Osteoblast (primary cell): ENCODE measurements around the gene KIF6. TPM values are rescaled to one million over a fixed set of nuclear protein-coding genes. Genes with fewer than 3 reads are reported as not detected.

Source experiments
- DNase-seq: peaks from one replicate; pipeline ENCODE4 v3.0.0; 2011; ENCODE audit warnings: low spot score, mixed read lengths; ENCODE audit not compliant: insufficient read length; ENCODE audit errors: missing footprints
- H2AFZ ChIP-seq: 2 replicates; pipeline ENCODE4 v1.6.0; 2011; ENCODE audit warnings: mild to moderate bottlenecking, low read length
- H3K27ac ChIP-seq: 2 replicates; pipeline ENCODE4 v1.5.1; 2011; ENCODE audit warnings: mild to moderate bottlenecking, low read depth, low read length, moderate library complexity
- H3K27me3 ChIP-seq: 2 replicates; pipeline ENCODE4 v1.6.0; 2012; ENCODE audit warnings: mild to moderate bottlenecking, control low read depth, inconsistent platforms, low read length, moderate library complexity; ENCODE audit not compliant: insufficient read depth
- H3K36me3 ChIP-seq: 2 replicates; pipeline ENCODE4 v1.5.1; 2011; ENCODE audit warnings: mild to moderate bottlenecking, low read length, control low read depth, moderate library complexity; ENCODE audit not compliant: insufficient read depth
- H3K4me1 ChIP-seq: 2 replicates; pipeline ENCODE4 v1.5.1; 2011; ENCODE audit warnings: mild to moderate bottlenecking, low read length, control low read depth, moderate library complexity; ENCODE audit not compliant: insufficient read depth
- H3K4me2 ChIP-seq: 2 replicates; pipeline ENCODE4 v1.6.0; 2011; ENCODE audit warnings: mild to moderate bottlenecking, low read length; ENCODE audit not compliant: insufficient read depth
- H3K4me3 ChIP-seq: fragments of 200-600 bp; sonication (generic); 3 replicates; pipeline ENCODE4 v1.5.1; 2012; ENCODE audit warnings: mild to moderate bottlenecking, low read length, inconsistent platforms; ENCODE audit not compliant: insufficient read depth
- H3K79me2 ChIP-seq: 2 replicates; pipeline ENCODE4 v1.6.0; 2012; ENCODE audit warnings: mild to moderate bottlenecking, low read length, control low read depth, inconsistent platforms; ENCODE audit not compliant: insufficient read depth
- H3K9me3 ChIP-seq: 2 replicates; pipeline ENCODE4 v1.5.1; 2011; ENCODE audit warnings: low read depth, low read length, control low read depth
- H4K20me1 ChIP-seq: 2 replicates; pipeline ENCODE4 v1.6.0; 2012; ENCODE audit warnings: mild to moderate bottlenecking, low read length, control low read depth; ENCODE audit not compliant: insufficient read depth
- total RNA-seq: library from RNA; depleted of rRNA; stranded (reverse); fragments of >200 nt; gene quantifications from 2 replicates; pipeline ENCODE4 v1.2.3, GENCODE V29; 2012
- TF ChIP-seq, protein P1 (sequence below): IDR thresholded peaks from 2 replicates; pipeline ENCODE4 v1.5.1; 2011; ENCODE audit warnings: mild to moderate bottlenecking, low read depth, low read length, moderate library complexity; ENCODE audit errors: extremely low read depth

KIF6 gene
- total RNA-seq, 1 donor = 1.4 TPM

- H3K79me2 ChIP-seq = no peaks in the 10 kb centered on the region
- H3K9me3 ChIP-seq = no peaks in the 10 kb centered on the region
- no peaks in the 10 kb centered on the region for H4K20me1 ChIP-seq
- no peak overlapping the region for H3K4me3 ChIP-seq
- no peak overlapping the region for H3K27ac ChIP-seq
- DNase-seq = no peak
- no peaks in the 10 kb centered on the region for H3K36me3 ChIP-seq
- TF ChIP-seq, protein P1, sequence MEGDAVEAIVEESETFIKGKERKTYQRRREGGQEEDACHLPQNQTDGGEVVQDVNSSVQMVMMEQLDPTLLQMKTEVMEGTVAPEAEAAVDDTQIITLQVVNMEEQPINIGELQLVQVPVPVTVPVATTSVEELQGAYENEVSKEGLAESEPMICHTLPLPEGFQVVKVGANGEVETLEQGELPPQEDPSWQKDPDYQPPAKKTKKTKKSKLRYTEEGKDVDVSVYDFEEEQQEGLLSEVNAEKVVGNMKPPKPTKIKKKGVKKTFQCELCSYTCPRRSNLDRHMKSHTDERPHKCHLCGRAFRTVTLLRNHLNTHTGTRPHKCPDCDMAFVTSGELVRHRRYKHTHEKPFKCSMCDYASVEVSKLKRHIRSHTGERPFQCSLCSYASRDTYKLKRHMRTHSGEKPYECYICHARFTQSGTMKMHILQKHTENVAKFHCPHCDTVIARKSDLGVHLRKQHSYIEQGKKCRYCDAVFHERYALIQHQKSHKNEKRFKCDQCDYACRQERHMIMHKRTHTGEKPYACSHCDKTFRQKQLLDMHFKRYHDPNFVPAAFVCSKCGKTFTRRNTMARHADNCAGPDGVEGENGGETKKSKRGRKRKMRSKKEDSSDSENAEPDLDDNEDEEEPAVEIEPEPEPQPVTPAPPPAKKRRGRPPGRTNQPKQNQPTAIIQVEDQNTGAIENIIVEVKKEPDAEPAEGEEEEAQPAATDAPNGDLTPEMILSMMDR = no peak
- no peaks in the 10 kb centered on the region for H3K4me1 ChIP-seq
- H3K27me3 ChIP-seq = no peaks in the 10 kb centered on the region
- H2AFZ ChIP-seq = no peak overlapping the region
- no peak overlapping the region for H3K4me2 ChIP-seq
These were observed 226.2 kb downstream of the KIF6 start for GRCh38 chr6:39499053-39499452.

DNA sequence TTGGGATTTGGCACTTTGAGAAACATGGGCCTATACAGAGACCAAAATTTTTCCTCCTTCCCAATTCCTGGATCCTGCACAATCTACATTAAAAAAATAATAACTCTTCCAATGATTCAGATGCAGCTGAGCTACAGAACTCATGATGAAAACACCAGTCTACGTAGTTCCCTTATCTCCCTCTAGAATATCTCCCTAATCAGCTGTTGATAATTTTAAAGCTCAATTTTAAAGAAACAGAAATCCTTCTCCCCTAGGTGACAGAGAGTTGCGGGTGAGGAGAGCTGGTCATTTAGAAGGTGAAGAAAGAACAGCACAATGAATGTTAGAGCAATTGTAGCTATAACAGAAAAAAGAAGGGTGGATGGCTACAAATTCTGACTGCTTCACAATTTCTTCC is 227.1 kb downstream of the KIF6 start:
- Histone ChIP-seq H3K9me3 (no peaks in the 10 kb centered on the region), H2AFZ (no peak overlapping the region), H3K36me3 (no peaks in the 10 kb centered on the region), H3K27ac (no peak overlapping the region), H3K27me3 (no peaks in the 10 kb centered on the region), H3K4me1 (no peaks in the 10 kb centered on the region), H3K79me2 (no peaks in the 10 kb centered on the region), H3K4me3 (no peak overlapping the region), H4K20me1 (no peaks in the 10 kb centered on the region), H3K4me2 (no peak overlapping the region)
- TF ChIP-seq, protein P1 = no peak
- no peak for DNase-seq

DNA sequence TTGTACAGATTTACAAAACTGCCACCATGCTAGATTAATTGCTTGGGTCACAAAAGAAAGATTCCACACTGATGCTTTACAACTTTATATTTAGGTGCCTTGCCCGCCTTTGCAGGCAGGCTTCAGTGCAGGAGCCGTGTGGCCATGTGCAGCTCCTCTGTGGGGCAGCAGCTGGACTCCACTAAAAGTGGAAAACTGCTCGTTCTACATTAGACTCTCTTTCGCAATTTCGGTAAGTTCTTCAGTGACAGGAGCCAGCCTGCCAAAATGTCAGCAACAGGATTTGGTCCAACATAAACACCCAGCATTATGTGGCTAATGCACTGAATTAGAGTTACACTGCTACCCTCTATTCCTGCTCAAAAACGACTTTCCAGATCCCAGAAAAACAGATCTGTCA is 228.3 kb downstream of the KIF6 start:
- Histone ChIP-seq H3K79me2 (no peaks in the 10 kb centered on the region), H3K4me1 (no peaks in the 10 kb centered on the region), H3K27ac (no peak overlapping the region), H4K20me1 (no peaks in the 10 kb centered on the region), H3K4me2 (no peak overlapping the region), H2AFZ (no peak overlapping the region), H3K9me3 (no peaks in the 10 kb centered on the region), H3K4me3 (no peak overlapping the region), H3K27me3 (no peaks in the 10 kb centered on the region), H3K36me3 (no peaks in the 10 kb centered on the region)
- TF ChIP-seq, protein P1 = no peak
- no peak for DNase-seq

GRCh38 chr6:39496456-39496855 is 228.8 kb downstream of the KIF6 start:
- Histone ChIP-seq H3K4me2 (no peak overlapping the region), H3K27me3 (no peaks in the 10 kb centered on the region), H3K27ac (no peak overlapping the region), H3K4me1 (no peaks in the 10 kb centered on the region), H3K4me3 (no peak overlapping the region), H2AFZ (no peak overlapping the region), H4K20me1 (no peaks in the 10 kb centered on the region), H3K36me3 (no peaks in the 10 kb centered on the region), H3K79me2 (no peaks in the 10 kb centered on the region), H3K9me3 (no peaks in the 10 kb centered on the region)
- TF ChIP-seq, protein P1 = no peak
- no peak for DNase-seq
